NT2/D1 (cell line): ENCODE results near the gene TMEM132A.

Experiments
- YY1 ChIP-seq: IDR thresholded peaks from 2 replicates; pipeline ENCODE4 v1.6.1; 2011; ENCODE audit not compliant: insufficient read length, insufficient read depth
- ZNF274 ChIP-seq: IDR thresholded peaks from 2 replicates; pipeline ENCODE4 v1.6.1; 2011; ENCODE audit warnings: mild to moderate bottlenecking, low read depth, low read length

DNA sequence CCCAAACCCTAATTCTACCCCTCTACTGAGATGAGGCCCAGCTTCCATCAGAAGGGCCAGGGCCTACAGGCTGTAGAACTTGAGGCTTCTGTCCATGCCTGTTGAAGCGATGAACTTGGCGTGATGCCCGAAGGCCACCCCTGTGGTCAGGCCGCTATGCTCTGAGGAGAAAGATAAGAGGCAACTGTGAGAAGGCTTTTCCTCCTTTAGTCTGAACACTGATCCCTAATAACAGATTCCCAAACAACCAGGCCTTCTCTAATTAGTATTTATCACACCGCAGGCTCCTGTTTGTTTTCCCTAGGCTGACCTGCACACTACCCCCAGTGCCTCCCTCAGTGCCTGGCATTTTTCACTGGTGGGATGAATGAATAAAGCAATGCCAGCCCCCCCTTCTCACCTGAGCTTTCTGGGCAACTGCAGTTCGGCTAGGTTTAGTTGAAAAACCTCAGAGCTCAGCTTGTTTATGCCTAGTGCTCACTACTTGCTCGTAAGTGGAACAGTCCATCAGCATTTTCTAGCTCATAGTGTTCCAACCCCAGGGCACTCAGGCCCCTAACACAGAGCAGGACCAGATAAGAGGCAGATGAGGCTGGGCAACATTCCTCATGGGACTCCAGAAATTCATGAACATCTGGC is 33.0 kb upstream of the TMEM132A start:
- TF ChIP-seq ZNF274 (no peak), YY1 (no peak)
